HG03045 (cell line): ENCODE data around the gene MEAF6.

ENCODE experiments used
- ATAC-seq: cut with Tn5 transposase; IDR thresholded peaks from one replicate; pipeline ENCODE4 v1.9.1; 2021; ENCODE audit warnings: mild to moderate bottlenecking, moderate library complexity; ENCODE audit not compliant: unreplicated experiment

MEAF6 gene

GRCh38 chr1:37446874-37447273 lies 67.7 kb downstream of the MEAF6 start:
- no peak for ATAC-seq

GRCh38 chr1:37442644-37443043 lies 71.9 kb downstream of the MEAF6 start:
- ATAC-seq: no peak
